ENCODE measurements around the gene CFAP46. TPM values are rescaled to one million over a fixed set of nuclear protein-coding genes. Genes with fewer than 3 reads are reported as not detected.

Gene CFAP46
- total RNA-seq, 1 donor from 2014 or later, result 1.6 TPM

- DNase-seq (ENCODE audit: low spot score), result no peak
- peaks cover 2% of the 10 kb centered on the region for H3K4me1 Mint-ChIP-seq
- no peak for TF ChIP-seq CTCF (IDR thresholded peaks at IDR 0.05)
- TF ChIP-seq EZH2 (IDR thresholded peaks at IDR 0.05), result no peak
- TF ChIP-seq EZH2phosphoT487 (IDR thresholded peaks at IDR 0.05), result no peak
- Histone ChIP-seq H3K79me2 (ENCODE audit: low read depth) (no peaks in the 10 kb centered on the region), H3K4me1 (no peaks in the 10 kb centered on the region), H2AFZ (replicated peaks) (no peak overlapping the region), H4K20me1 (ENCODE audit: low read depth) (no peaks in the 10 kb centered on the region), H3K27me3 (no peaks in the 10 kb centered on the region), H3K27ac (no peak overlapping the region), H3F3A (ENCODE audit: low read depth) (no peaks in the 10 kb centered on the region), H3K36me3 (no peaks in the 10 kb centered on the region), H3K9me3 (ENCODE audit: low read depth) (no peaks in the 10 kb centered on the region), H3K9ac (no peak overlapping the region), H3K4me3 (no peak overlapping the region), H3K4me2 (no peak overlapping the region)
- H3K27ac Mint-ChIP-seq, result no peak overlapping the region
- H3K4me3 Mint-ChIP-seq, result no peak overlapping the region
- H3K9me3 Mint-ChIP-seq, result no peaks in the 10 kb centered on the region
- H3K27me3 Mint-ChIP-seq (ENCODE audit: insufficient read depth, low read depth), result peaks cover 8% of the 10 kb centered on the region
- no peaks in the 10 kb centered on the region for H3K36me3 Mint-ChIP-seq
These were observed 13.1 kb upstream of the CFAP46 start for GRCh38 chr10:132955479-132955878.

- no peak overlapping the region for H3K4me3 ChIP-seq
- no peaks in the 10 kb centered on the region for H3K9me3 ChIP-seq (ENCODE audit: low read depth)
- no peaks in the 10 kb centered on the region for H3K36me3 ChIP-seq
- H3K4me1 ChIP-seq, result no peaks in the 10 kb centered on the region
- no peaks in the 10 kb centered on the region for H4K20me1 ChIP-seq (ENCODE audit: low read depth)
- Mint-ChIP-seq H3K36me3 (no peaks in the 10 kb centered on the region), H3K4me1 (peaks cover under 1% of the 10 kb centered on the region), H3K4me3 (no peak overlapping the region), H3K9me3 (no peaks in the 10 kb centered on the region), H3K27me3 (ENCODE audit: insufficient read depth, low read depth) (peaks cover 12% of the 10 kb centered on the region), H3K27ac (peak overlapping the region; percentile 27)
- no peak overlapping the region for H3K4me2 ChIP-seq
- H3K27ac ChIP-seq, result no peak overlapping the region
- DNase-seq (ENCODE audit: low spot score), result no peak
- no peaks in the 10 kb centered on the region for H3K27me3 ChIP-seq
- H3F3A ChIP-seq (ENCODE audit: low read depth), result no peaks in the 10 kb centered on the region
- no peaks in the 10 kb centered on the region for H3K79me2 ChIP-seq (ENCODE audit: low read depth)
- no peak overlapping the region for H2AFZ ChIP-seq (replicated peaks)
- no peak for TF ChIP-seq EZH2phosphoT487 (IDR thresholded peaks at IDR 0.05)
- no peak for TF ChIP-seq CTCF (IDR thresholded peaks at IDR 0.05)
- TF ChIP-seq EZH2 (IDR thresholded peaks at IDR 0.05), result no peak
- H3K9ac ChIP-seq, result no peak overlapping the region
These were observed 11.1 kb upstream of the CFAP46 start for GRCh38 chr10:132953428-132953827.

- Histone ChIP-seq H3K4me2 (no peak overlapping the region), H3K4me3 (no peak overlapping the region), H3F3A (ENCODE audit: low read depth) (peaks cover 11% of the 10 kb centered on the region), H3K36me3 (no peaks in the 10 kb centered on the region), H2AFZ (replicated peaks) (no peak overlapping the region), H3K4me1 (no peaks in the 10 kb centered on the region), H3K9ac (no peak overlapping the region), H3K27me3 (no peaks in the 10 kb centered on the region), H3K79me2 (ENCODE audit: low read depth) (no peaks in the 10 kb centered on the region), H3K9me3 (ENCODE audit: low read depth) (no peaks in the 10 kb centered on the region), H4K20me1 (ENCODE audit: low read depth) (no peaks in the 10 kb centered on the region), H3K27ac (no peak overlapping the region)
- no peak overlapping the region for H3K4me3 Mint-ChIP-seq
- no peaks in the 10 kb centered on the region for H3K36me3 Mint-ChIP-seq
- TF ChIP-seq EZH2 (IDR thresholded peaks at IDR 0.05), result no peak
- no peaks in the 10 kb centered on the region for H3K9me3 Mint-ChIP-seq
- DNase-seq (ENCODE audit: low spot score), result no peak
- no peaks in the 10 kb centered on the region for H3K4me1 Mint-ChIP-seq
- no peak overlapping the region for H3K27ac Mint-ChIP-seq
- peaks cover 13% of the 10 kb centered on the region for H3K27me3 Mint-ChIP-seq (ENCODE audit: insufficient read depth, low read depth)
These were observed 9.6 kb upstream of the CFAP46 start for GRCh38 chr10:132951926-132952325.

- Mint-ChIP-seq H3K27me3 (ENCODE audit: insufficient read depth, low read depth) (peaks cover 14% of the 10 kb centered on the region), H3K27ac (no peak overlapping the region), H3K9me3 (no peaks in the 10 kb centered on the region), H3K4me3 (no peak overlapping the region), H3K4me1 (peaks cover 4% of the 10 kb centered on the region), H3K36me3 (no peaks in the 10 kb centered on the region)
- H3K79me2 ChIP-seq (ENCODE audit: low read depth), result no peaks in the 10 kb centered on the region
- no peaks in the 10 kb centered on the region for H4K20me1 ChIP-seq (ENCODE audit: low read depth)
- H3K9me3 ChIP-seq (ENCODE audit: low read depth), result no peaks in the 10 kb centered on the region
- H3K9ac ChIP-seq, result no peak overlapping the region
- no peak for DNase-seq (ENCODE audit: low spot score)
- no peak overlapping the region for H2AFZ ChIP-seq (replicated peaks)
- TF ChIP-seq EZH2phosphoT487 (IDR thresholded peaks at IDR 0.05), result no peak
- H3K36me3 ChIP-seq, result no peaks in the 10 kb centered on the region
- peaks cover 12% of the 10 kb centered on the region for H3F3A ChIP-seq (ENCODE audit: low read depth)
- H3K4me1 ChIP-seq, result no peaks in the 10 kb centered on the region
- H3K4me3 ChIP-seq, result no peak overlapping the region
- no peak overlapping the region for H3K4me2 ChIP-seq
- peaks cover 14% of the 10 kb centered on the region for H3K27me3 ChIP-seq
- H3K27ac ChIP-seq, result no peak overlapping the region
These were observed 6.0 kb upstream of the CFAP46 start for GRCh38 chr10:132948351-132948750.
